HepG2 (cell line): ENCODE data around the gene PMPCB. TPM values are rescaled to one million over a fixed set of nuclear protein-coding genes. Genes with fewer than 3 reads are reported as not detected.

Experiments used
- EHMT2 ChIP-seq: fragments of 200-600 bp; sonication (generic); IDR thresholded peaks from 2 replicates; pipeline ENCODE4 v1.7.0; 2017; ENCODE audit warnings: antibody characterized with exemption, low read depth, low read length, borderline replicate concordance
- HIVEP1 ChIP-seq: sonication (generic); formaldehyde crosslinking; IDR thresholded peaks from 2 replicates; pipeline ENCODE4 v1.4.0; 2020; ENCODE audit warnings: mild to moderate bottlenecking, missing genetic modification reagents
- HOXA5 ChIP-seq: sonication (generic); formaldehyde crosslinking; IDR thresholded peaks from 2 replicates; pipeline ENCODE4 v1.4.0; 2020; ENCODE audit warnings: missing genetic modification reagents
- KAT7 ChIP-seq: IDR thresholded peaks from 2 replicates; pipeline ENCODE4 v1.6.1; 2018; ENCODE audit warnings: borderline replicate concordance, missing compliant biosample characterization
- NR2F1 ChIP-seq, 2 experiments: fragments of 450-650 bp in 1 of 2; formaldehyde crosslinking in 1 of 2; IDR thresholded peaks; 2 replicates each; pipeline versions ENCODE4 v1.5.0 to v1.6.1; 2016 to 2020; ENCODE audit warnings: mild to moderate bottlenecking in 1 of 2, missing compliant biosample characterization in 1 of 2, missing genetic modification reagents in 1 of 2, moderate library complexity in 1 of 2
- POLR2AphosphoS5 ChIP-seq: IDR thresholded peaks from 2 replicates; pipeline ENCODE4 v1.6.1; 2012; ENCODE audit warnings: low read depth, low read length
- ZNF264 ChIP-seq: sonication (generic); formaldehyde crosslinking; IDR thresholded peaks from 2 replicates; pipeline ENCODE4 v1.4.0; 2020; ENCODE audit warnings: missing genetic modification reagents
- ZNF720 ChIP-seq: sonication (generic); formaldehyde crosslinking; IDR thresholded peaks from 2 replicates; pipeline ENCODE4 v1.4.0; 2020; ENCODE audit warnings: missing genetic modification reagents
- polyA plus RNA-seq, 8 experiments: library from polyadenylated mRNA; depleted of rRNA in 3 of 8; stranded (reverse) in 7 of 8; unstranded in 1 of 8; fragments of >200 nt; fragmentation: Illumina TruSeq in 4 of 8; extraction: Trizol in 4 of 8; gene quantifications; 2 replicates each; pipeline versions ENCODE4 v1.2.1 to v1.2.3, GENCODE V29; 2011 to 2016; ENCODE audit warnings: low read depth in 4 of 8, missing spikeins in 1 of 8, mixed read lengths in 1 of 8; ENCODE audit not compliant: insufficient read depth in 1 of 8
- total RNA-seq, 5 experiments: library from RNA; depleted of rRNA; stranded (reverse); fragments of >200 nt; fragmentation: Illumina TruSeq; extraction: Trizol; gene quantifications; 2 replicates each; pipeline ENCODE4 v1.2.3, GENCODE V29; 2016; ENCODE audit warnings: low read depth in 1 of 5
- TF ChIP-seq, protein P1 (sequence below): sonication (generic); formaldehyde crosslinking; IDR thresholded peaks from 2 replicates; pipeline ENCODE4 v1.4.0; 2020; ENCODE audit warnings: mild to moderate bottlenecking, missing genetic modification reagents
- TF ChIP-seq, protein P2 (sequence below): sonication (generic); formaldehyde crosslinking; IDR thresholded peaks from 2 replicates; pipeline ENCODE4 v1.8.0; 2022; ENCODE audit warnings: missing genetic modification reagents, mild to moderate bottlenecking, moderate library complexity, borderline replicate concordance
- TF ChIP-seq, protein P3 (sequence below): IDR thresholded peaks from 2 replicates; pipeline ENCODE4 v1.6.1; 2016; ENCODE audit warnings: low read depth
- TF ChIP-seq, protein P4 (sequence below): sonication (generic); formaldehyde crosslinking; IDR thresholded peaks from 2 replicates; pipeline ENCODE4 v1.9.0; 2021; ENCODE audit warnings: missing genetic modification reagents, mild to moderate bottlenecking, borderline replicate concordance
- TF ChIP-seq, protein P5 (sequence below): sonication (generic); formaldehyde crosslinking; IDR thresholded peaks from 2 replicates; pipeline ENCODE4 v1.4.0; 2020; ENCODE audit warnings: missing genetic modification reagents

PMPCB gene
- total and polyA plus RNA-seq, 2 of the 13 experiments (the other 11 are each of a cell fraction or from before 2014, with no cell fraction given), result 80.8 to 124 TPM

DNA sequence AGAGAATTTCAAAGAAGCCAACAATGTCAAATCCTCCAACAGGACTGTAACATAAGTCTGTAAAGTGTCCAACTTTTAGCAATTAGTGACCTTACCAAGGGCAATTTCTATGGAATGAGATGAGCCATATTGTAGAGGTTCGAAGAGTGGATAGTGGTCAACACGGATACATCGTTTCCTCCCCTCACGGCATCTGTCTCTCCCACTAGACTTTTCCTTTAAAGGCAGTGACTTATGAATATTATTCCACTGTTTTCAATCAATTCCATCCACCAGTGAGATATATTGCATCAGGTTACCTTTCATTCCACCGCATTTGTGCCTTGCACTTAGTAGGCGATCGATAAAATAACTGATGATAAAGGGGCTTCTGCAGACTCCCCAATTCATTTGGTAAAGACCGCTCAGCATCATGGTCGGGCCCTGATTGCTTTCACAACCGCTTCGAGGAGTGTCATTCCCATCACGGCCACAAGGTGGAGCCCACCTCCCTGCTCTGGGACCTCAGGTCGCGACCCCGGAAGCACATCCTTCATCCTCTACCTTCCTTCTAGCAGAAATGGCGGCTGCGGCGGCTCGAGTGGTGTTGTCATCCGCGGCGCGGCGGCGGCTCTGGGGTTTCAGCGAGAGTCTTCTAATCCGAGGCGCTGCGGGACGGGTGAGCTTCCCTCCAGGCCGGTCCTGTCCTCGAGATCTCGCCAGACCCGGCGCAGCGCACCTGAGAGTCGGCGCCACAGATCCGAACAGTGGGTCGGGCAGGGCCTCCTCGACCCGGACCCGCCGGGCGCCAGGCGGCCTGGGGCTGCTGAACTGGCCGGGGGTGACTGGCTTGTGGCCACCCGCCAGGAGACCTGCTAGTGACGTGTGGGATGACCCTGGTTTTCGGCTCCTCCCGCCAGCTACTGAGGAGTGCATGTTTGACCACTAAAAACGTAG, at the start of gene PMPCB (continued):
- TF ChIP-seq, protein P1, sequence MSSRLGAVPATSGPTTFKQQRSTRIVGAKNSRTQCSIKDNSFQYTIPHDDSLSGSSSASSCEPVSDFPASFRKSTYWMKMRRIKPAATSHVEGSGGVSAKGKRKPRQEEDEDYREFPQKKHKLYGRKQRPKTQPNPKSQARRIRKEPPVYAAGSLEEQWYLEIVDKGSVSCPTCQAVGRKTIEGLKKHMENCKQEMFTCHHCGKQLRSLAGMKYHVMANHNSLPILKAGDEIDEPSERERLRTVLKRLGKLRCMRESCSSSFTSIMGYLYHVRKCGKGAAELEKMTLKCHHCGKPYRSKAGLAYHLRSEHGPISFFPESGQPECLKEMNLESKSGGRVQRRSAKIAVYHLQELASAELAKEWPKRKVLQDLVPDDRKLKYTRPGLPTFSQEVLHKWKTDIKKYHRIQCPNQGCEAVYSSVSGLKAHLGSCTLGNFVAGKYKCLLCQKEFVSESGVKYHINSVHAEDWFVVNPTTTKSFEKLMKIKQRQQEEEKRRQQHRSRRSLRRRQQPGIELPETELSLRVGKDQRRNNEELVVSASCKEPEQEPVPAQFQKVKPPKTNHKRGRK (CRISPR knock-in tag), result no peak
- TF ChIP-seq HIVEP1 (CRISPR knock-in tag) (peak; percentile 66; the same call in 1 of the 2 replicates), NR2F1 (CRISPR knock-in tag; IDR thresholded peaks at IDR 0.05) (peak; percentile 95 to 97), ZNF720 (CRISPR knock-in tag) (no peak), ZNF264 (CRISPR knock-in tag) (peak; percentile 26; the same call in 1 of the 2 replicates), HOXA5 (CRISPR knock-in tag) (peak; percentile 89), POLR2AphosphoS5 (peak; percentile 82), KAT7 (CRISPR knock-in tag) (peak; percentile 92; the same call in 1 of the 2 replicates), EHMT2 (no peak)
- TF ChIP-seq, protein P2, sequence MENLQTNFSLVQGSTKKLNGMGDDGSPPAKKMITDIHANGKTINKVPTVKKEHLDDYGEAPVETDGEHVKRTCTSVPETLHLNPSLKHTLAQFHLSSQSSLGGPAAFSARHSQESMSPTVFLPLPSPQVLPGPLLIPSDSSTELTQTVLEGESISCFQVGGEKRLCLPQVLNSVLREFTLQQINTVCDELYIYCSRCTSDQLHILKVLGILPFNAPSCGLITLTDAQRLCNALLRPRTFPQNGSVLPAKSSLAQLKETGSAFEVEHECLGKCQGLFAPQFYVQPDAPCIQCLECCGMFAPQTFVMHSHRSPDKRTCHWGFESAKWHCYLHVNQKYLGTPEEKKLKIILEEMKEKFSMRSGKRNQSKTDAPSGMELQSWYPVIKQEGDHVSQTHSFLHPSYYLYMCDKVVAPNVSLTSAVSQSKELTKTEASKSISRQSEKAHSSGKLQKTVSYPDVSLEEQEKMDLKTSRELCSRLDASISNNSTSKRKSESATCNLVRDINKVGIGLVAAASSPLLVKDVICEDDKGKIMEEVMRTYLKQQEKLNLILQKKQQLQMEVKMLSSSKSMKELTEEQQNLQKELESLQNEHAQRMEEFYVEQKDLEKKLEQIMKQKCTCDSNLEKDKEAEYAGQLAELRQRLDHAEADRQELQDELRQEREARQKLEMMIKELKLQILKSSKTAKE, result no peak
- TF ChIP-seq, protein P3, sequence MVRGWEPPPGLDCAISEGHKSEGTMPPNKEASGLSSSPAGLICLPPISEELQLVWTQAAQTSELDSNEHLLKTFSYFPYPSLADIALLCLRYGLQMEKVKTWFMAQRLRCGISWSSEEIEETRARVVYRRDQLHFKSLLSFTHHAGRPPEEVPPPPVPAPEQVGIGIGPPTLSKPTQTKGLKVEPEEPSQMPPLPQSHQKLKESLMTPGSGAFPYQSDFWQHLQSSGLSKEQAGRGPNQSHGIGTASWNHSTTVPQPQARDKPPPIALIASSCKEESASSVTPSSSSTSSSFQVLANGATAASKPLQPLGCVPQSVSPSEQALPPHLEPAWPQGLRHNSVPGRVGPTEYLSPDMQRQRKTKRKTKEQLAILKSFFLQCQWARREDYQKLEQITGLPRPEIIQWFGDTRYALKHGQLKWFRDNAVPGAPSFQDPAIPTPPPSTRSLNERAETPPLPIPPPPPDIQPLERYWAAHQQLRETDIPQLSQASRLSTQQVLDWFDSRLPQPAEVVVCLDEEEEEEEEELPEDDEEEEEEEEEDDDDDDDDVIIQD, result peak; percentile 57; the same call in 1 of the 2 replicates
- TF ChIP-seq, protein P4, sequence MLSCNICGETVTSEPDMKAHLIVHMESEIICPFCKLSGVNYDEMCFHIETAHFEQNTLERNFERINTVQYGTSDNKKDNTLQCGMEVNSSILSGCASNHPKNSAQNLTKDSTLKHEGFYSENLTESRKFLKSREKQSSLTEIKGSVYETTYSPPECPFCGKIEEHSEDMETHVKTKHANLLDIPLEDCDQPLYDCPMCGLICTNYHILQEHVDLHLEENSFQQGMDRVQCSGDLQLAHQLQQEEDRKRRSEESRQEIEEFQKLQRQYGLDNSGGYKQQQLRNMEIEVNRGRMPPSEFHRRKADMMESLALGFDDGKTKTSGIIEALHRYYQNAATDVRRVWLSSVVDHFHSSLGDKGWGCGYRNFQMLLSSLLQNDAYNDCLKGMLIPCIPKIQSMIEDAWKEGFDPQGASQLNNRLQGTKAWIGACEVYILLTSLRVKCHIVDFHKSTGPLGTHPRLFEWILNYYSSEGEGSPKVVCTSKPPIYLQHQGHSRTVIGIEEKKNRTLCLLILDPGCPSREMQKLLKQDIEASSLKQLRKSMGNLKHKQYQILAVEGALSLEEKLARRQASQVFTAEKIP (CRISPR knock-in tag), result no peak
- TF ChIP-seq, protein P5, sequence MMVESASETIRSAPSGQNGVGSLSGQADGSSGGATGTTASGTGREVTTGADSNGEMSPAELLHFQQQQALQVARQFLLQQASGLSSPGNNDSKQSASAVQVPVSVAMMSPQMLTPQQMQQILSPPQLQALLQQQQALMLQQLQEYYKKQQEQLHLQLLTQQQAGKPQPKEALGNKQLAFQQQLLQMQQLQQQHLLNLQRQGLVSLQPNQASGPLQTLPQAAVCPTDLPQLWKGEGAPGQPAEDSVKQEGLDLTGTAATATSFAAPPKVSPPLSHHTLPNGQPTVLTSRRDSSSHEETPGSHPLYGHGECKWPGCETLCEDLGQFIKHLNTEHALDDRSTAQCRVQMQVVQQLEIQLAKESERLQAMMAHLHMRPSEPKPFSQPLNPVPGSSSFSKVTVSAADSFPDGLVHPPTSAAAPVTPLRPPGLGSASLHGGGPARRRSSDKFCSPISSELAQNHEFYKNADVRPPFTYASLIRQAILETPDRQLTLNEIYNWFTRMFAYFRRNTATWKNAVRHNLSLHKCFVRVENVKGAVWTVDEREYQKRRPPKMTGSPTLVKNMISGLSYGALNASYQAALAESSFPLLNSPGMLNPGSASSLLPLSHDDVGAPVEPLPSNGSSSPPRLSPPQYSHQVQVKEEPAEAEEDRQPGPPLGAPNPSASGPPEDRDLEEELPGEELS, result peak; percentile 54
